Measurements from ENCODE around the gene TREML1.

TREML1 gene

GRCh38 chr6:41182069-41183034 lies 28.2 kb upstream of the TREML1 start:
- peak; percentile 82 for DNase-seq (ENCODE audit: low read depth, low spot score)
- H3K4me3 ChIP-seq (ENCODE audit: low read length): no peak overlapping the region

- no peak overlapping the region for H3K4me3 ChIP-seq (ENCODE audit: low read length)
- no peak for DNase-seq (ENCODE audit: low read depth, low spot score)
These were observed 27.4 kb upstream of the TREML1 start for GRCh38 chr6:41181566-41181965.

- no peak overlapping the region for H3K4me3 ChIP-seq (ENCODE audit: low read length)
- no peak for DNase-seq (ENCODE audit: low read depth, low spot score)
These were observed 25.0 kb upstream of the TREML1 start for GRCh38 chr6:41179163-41179562.

- no peak for DNase-seq (ENCODE audit: low read depth, low spot score)
These were observed 23.5 kb upstream of the TREML1 start for GRCh38 chr6:41177695-41178094.

GRCh38 chr6:41177287-41177686 lies 23.1 kb upstream of the TREML1 start:
- H3K4me3 ChIP-seq (ENCODE audit: low read length): no peak overlapping the region
- no peak for DNase-seq (ENCODE audit: low read depth, low spot score)

More at GRCh38 chr6:41177695-41178094, 23.5 kb upstream of the TREML1 start:
- no peak overlapping the region for H3K4me3 ChIP-seq (ENCODE audit: low read length)

- DNase-seq (ENCODE audit: low read depth, low spot score): no peak
- no peak overlapping the region for H3K4me3 ChIP-seq (ENCODE audit: low read length)
These were observed 22.0 kb upstream of the TREML1 start for GRCh38 chr6:41176189-41176588.

- no peak overlapping the region for H3K4me3 ChIP-seq (ENCODE audit: low read length)
- no peak for DNase-seq (ENCODE audit: low read depth, low spot score)
These were observed 20.9 kb upstream of the TREML1 start for GRCh38 chr6:41175084-41175483.

- no peak for DNase-seq (ENCODE audit: low read depth, low spot score)
- no peak overlapping the region for H3K4me3 ChIP-seq (ENCODE audit: low read length)
These were observed 20.5 kb upstream of the TREML1 start for GRCh38 chr6:41174610-41175009.

- DNase-seq (ENCODE audit: low read depth, low spot score): no peak
- H3K4me3 ChIP-seq (ENCODE audit: low read length): no peak overlapping the region
These were observed 17.8 kb upstream of the TREML1 start for GRCh38 chr6:41171908-41172307.

GRCh38 chr6:41170547-41171160 lies 16.5 kb upstream of the TREML1 start:
- no peak overlapping the region for H3K4me3 ChIP-seq (ENCODE audit: low read length)
- DNase-seq (ENCODE audit: low read depth, low spot score): no peak

GRCh38 chr6:41167173-41167963 lies 13.2 kb upstream of the TREML1 start:
- no peak for DNase-seq (ENCODE audit: low read depth, low spot score)
- H3K4me3 ChIP-seq (ENCODE audit: low read length): no peak overlapping the region

- DNase-seq (ENCODE audit: low read depth, low spot score): no peak
These were observed 10.5 kb upstream of the TREML1 start for GRCh38 chr6:41164551-41165120.

GRCh38 chr6:41163419-41163717 lies 9.2 kb upstream of the TREML1 start:
- DNase-seq (ENCODE audit: low read depth, low spot score): no peak
- H3K4me3 ChIP-seq (ENCODE audit: low read length): no peak overlapping the region

More at GRCh38 chr6:41164551-41165120, 10.5 kb upstream of the TREML1 start:
- no peak overlapping the region for H3K4me3 ChIP-seq (ENCODE audit: low read length)

- DNase-seq (ENCODE audit: low read depth, low spot score): no peak
- no peak within 1 kb of the TSS for H3K4me3 ChIP-seq (ENCODE audit: low read length)
These were observed 8.7 kb upstream of the TREML1 start, which contains the start of gene TREM2 for GRCh38 chr6:41162687-41163418. TREM2 (minus strand) TSS chr6:41163116; CDS start chr6:41163082, 34 bp downstream.

- DNase-seq (ENCODE audit: low read depth, low spot score): no peak
- no peak overlapping the region for H3K4me3 ChIP-seq (ENCODE audit: low read length)
These were observed 7.9 kb upstream of the TREML1 start for GRCh38 chr6:41161851-41162552.

GRCh38 chr6:41161380-41161779 lies 7.2 kb upstream of the TREML1 start:
- no peak for DNase-seq (ENCODE audit: low read depth, low spot score)
- no peak overlapping the region for H3K4me3 ChIP-seq (ENCODE audit: low read length)

GRCh38 chr6:41160933-41161332 lies 6.8 kb upstream of the TREML1 start:
- DNase-seq (ENCODE audit: low read depth, low spot score): no peak
- H3K4me3 ChIP-seq (ENCODE audit: low read length): no peak overlapping the region

GRCh38 chr6:41159415-41160082 lies 5.4 kb upstream of the TREML1 start:
- no peak overlapping the region for H3K4me3 ChIP-seq (ENCODE audit: low read length)
- DNase-seq (ENCODE audit: low read depth, low spot score): no peak

All from Jurkat, Clone E6-1 (cell line).